ENCODE data around the gene DOCK8. TPM values are rescaled to one million over a fixed set of nuclear protein-coding genes. Genes with fewer than 3 reads are reported as not detected.

DOCK8 gene
- total and polyA plus RNA-seq, 2 experiments from 2014 or later: 0.94 to 1.2 TPM

- ATAC-seq: no peak
- peaks cover 24% of the 10 kb centered on the region for H3K36me3 Mint-ChIP-seq (ENCODE audit: low read depth)
- peaks cover 24% of the 10 kb centered on the region for H3K9me3 Mint-ChIP-seq
- Histone ChIP-seq H2AFZ (0 out of 2 replicates have a peak overlapping the region, but pooled peaks have one; percentile 28), H3K4me3 (no peak overlapping the region), H3K9me2 (ENCODE audit: insufficient read depth) (peaks cover 14% of the 10 kb centered on the region; the same call in 1 of the 2 replicates), H3K27ac (ENCODE audit: low read depth) (no peak overlapping the region), H3K27me3 (ENCODE audit: insufficient read depth) (no peaks in the 10 kb centered on the region), H4K20me1 (replicated peaks; ENCODE audit: insufficient read depth) (no peaks in the 10 kb centered on the region), H3K4me2 (no peak overlapping the region), H3K79me2 (replicated peaks; ENCODE audit: insufficient read depth) (no peaks in the 10 kb centered on the region), H3K4me1 (ENCODE audit: insufficient read depth) (no peaks in the 10 kb centered on the region), H3K36me3 (ENCODE audit: insufficient read depth) (no peaks in the 10 kb centered on the region), H3F3A (replicated peaks; ENCODE audit: low read depth) (no peaks in the 10 kb centered on the region)
- no peak overlapping the region for H3K4me3 Mint-ChIP-seq
- no peak for TF ChIP-seq ZNF331 (CRISPR knock-in tag; IDR thresholded peaks at IDR 0.05; ENCODE audit: low read depth)
- no peak for TF ChIP-seq CREB1 (CRISPR knock-in tag; IDR thresholded peaks at IDR 0.05; ENCODE audit: low read depth)
- TF ChIP-seq STAT1 (IDR thresholded peaks at IDR 0.05; ENCODE audit: unreplicated experiment): no peak
- TF ChIP-seq REST (IDR thresholded peaks at IDR 0.05; ENCODE audit: unreplicated experiment): no peak
- no peak for TF ChIP-seq ZNF114 (CRISPR knock-in tag; IDR thresholded peaks at IDR 0.05)
- no peak for TF ChIP-seq ETS1 (IDR thresholded peaks at IDR 0.05)
- TF ChIP-seq EZH2 (IDR thresholded peaks at IDR 0.05; ENCODE audit: low read depth, unreplicated experiment): no peak
- no peak for TF ChIP-seq EZH2phosphoT487 (IDR thresholded peaks at IDR 0.05; ENCODE audit: unreplicated experiment)
- H3K4me1 Mint-ChIP-seq: no peaks in the 10 kb centered on the region
- no peak for DNase-seq (ENCODE audit: low spot score)
- H3K27ac Mint-ChIP-seq: no peak overlapping the region
- H3K27me3 Mint-ChIP-seq (ENCODE audit: insufficient read depth, low read depth, poor library complexity): peaks cover 15% of the 10 kb centered on the region
Measured at GRCh38 chr9:398085-398484, 183.4 kb downstream of the DOCK8 start.

GRCh38 chr9:401223-401622 is 186.6 kb downstream of the DOCK8 start:
- H3K27ac Mint-ChIP-seq: no peak overlapping the region
- Histone ChIP-seq H4K20me1 (replicated peaks; ENCODE audit: insufficient read depth) (no peaks in the 10 kb centered on the region), H3K4me1 (ENCODE audit: insufficient read depth) (peaks cover 20% of the 10 kb centered on the region), H2AFZ (no peak overlapping the region), H3K4me3 (no peak overlapping the region), H3K27me3 (ENCODE audit: insufficient read depth) (no peaks in the 10 kb centered on the region), H3K4me2 (no peak overlapping the region), H3K79me2 (replicated peaks; ENCODE audit: insufficient read depth) (no peaks in the 10 kb centered on the region), H3K36me3 (ENCODE audit: insufficient read depth) (no peaks in the 10 kb centered on the region), H3K27ac (ENCODE audit: low read depth) (no peak overlapping the region), H3F3A (replicated peaks; ENCODE audit: low read depth) (no peaks in the 10 kb centered on the region), H3K9me2 (ENCODE audit: insufficient read depth) (0 out of 2 replicates have a peak, but pooled peaks cover 4% of the 10 kb centered on the region)
- H3K9me3 Mint-ChIP-seq: peaks cover 24% of the 10 kb centered on the region
- peaks cover 22% of the 10 kb centered on the region for H3K4me1 Mint-ChIP-seq
- peaks cover 24% of the 10 kb centered on the region for H3K36me3 Mint-ChIP-seq (ENCODE audit: low read depth)
- peaks cover 17% of the 10 kb centered on the region for H3K27me3 Mint-ChIP-seq (ENCODE audit: insufficient read depth, low read depth, poor library complexity)
- DNase-seq (ENCODE audit: low spot score): no peak
- no peak overlapping the region; the same call in 2 of the 3 replicates for H3K4me3 Mint-ChIP-seq
- ATAC-seq: no peak
- TF ChIP-seq ZNF462 (CRISPR knock-in tag; IDR thresholded peaks at IDR 0.05): no peak

Data from GM23338 (cell line).